Activated naive CD4-positive, alpha-beta T cell treated with anti-CD3 and anti-CD28 coated beads for 36 hours (primary cell): ENCODE data around the gene FRY. TPM values are rescaled to one million over a fixed set of nuclear protein-coding genes. Genes with fewer than 3 reads are reported as not detected.
"Not testable (repeated sequence)": the region's sequence is repeated elsewhere in the genome, so short reads cannot be mapped to it uniquely, and the experiment has no call there.

Experiments
- CTCF ChIA-PET: fragments of 350-600 bp; sonication (Branson Sonifier 250); formaldehyde crosslinking; loops from one replicate; lab custom pipeline; 2021; ENCODE audit warnings: antibody characterized with exemption; lab: Charles Lee
- DNase-seq: peaks from one replicate; pipeline ENCODE4 v3.0.0-alpha.2; 2020
- H3K27ac Mint-ChIP-seq: one replicate; pipeline ENCODE4 v1.8.0; 2021; ENCODE audit warnings: mild to moderate bottlenecking, mixed read lengths
- H3K27me3 Mint-ChIP-seq: one replicate; pipeline ENCODE4 v1.8.0; 2021; ENCODE audit warnings: low read depth, mixed read lengths
- H3K36me3 Mint-ChIP-seq: one replicate; pipeline ENCODE4 v1.8.0; 2021; ENCODE audit warnings: low read depth, mixed read lengths
- H3K4me1 Mint-ChIP-seq: one replicate; pipeline ENCODE4 v1.8.0; 2021; ENCODE audit warnings: low read depth, mixed read lengths
- H3K4me3 Mint-ChIP-seq: one replicate; pipeline ENCODE4 v1.8.0; 2021; ENCODE audit warnings: mild to moderate bottlenecking, moderate library complexity, mixed read lengths
- H3K9me3 Mint-ChIP-seq: one replicate; pipeline ENCODE4 v1.8.0; 2021; ENCODE audit warnings: mixed read lengths
- intact Hi-C: fragments of 100-400 bp; cut with micrococcal nuclease; formaldehyde crosslinking; loops from one replicate; pipeline ENCODE4 v1.15.1; 2023
- total RNA-seq, 2 experiments: library from RNA; stranded (reverse); gene quantifications; one replicate each; pipeline ENCODE4 v1.2.3, GENCODE V29; 2021

The FRY gene
- total RNA-seq = 1 to 10 TPM; 7.3 to 7.8 TPM

DNA sequence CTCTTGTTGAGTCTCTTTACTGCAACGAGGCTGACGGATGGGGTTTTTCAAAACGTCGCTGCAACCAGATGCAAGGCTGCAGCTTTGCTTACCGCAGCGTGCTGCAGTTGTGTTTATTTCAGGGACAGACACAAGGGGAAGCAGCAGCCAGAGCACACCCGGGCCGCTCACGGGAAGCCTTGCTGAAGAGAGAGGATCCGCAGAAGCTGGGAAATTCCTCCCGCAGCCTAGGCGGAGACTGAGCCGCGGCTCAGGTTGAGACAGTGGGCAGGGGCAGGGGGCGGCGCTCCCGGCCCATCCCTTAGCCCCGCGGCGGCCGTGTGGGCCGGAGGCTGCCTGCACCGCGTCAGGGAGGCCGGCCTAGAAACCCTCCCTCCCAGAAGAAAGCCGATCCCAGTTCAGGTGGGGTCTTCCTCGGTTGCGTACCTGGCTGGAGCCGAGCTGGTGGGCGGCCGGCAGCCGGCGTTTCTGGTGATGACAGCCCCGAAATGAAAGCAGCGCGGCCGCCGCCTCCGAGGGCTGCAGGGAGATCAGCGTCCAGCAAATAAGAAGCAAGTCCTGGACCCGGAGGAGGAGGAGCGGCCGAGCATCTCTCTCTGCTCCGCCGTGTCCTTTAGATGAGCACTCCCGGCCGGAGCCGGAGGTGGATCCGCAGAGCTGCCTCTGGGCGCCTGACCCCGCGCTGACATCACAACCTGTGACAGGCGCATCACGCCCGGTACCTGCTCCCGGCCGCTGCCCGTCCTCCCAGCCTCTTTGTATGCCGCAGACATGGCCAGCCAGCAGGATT lies at the start of gene FRY:
TSS of gene FRY (plus strand) at position 750 of the 790 bp plus-strand sequence. CDS start at position 772, 22 bp downstream.
- intact Hi-C loops = loop anchor here (1.0 to 10.0 kb wide), 9 partner anchors 11 to 1511 kb away; partner anchors contain the start of genes BRCA2, N4BP2L1, N4BP2L2 and ZAR1L
- Mint-ChIP-seq H3K4me3 (peak within 1 kb of the TSS; percentile 85), H3K36me3 (peaks cover 4% of the 10 kb centered on the region), H3K4me1 (peaks cover 45% of the 10 kb centered on the region), H3K9me3 (no peaks in the 10 kb centered on the region), H3K27ac (peak within 1 kb of the TSS; percentile 68), H3K27me3 (peaks cover 9% of the 10 kb centered on the region)
- CTCF ChIA-PET = interaction anchor here (0.5 to 3.9 kb wide), 6 partner anchors 12 to 134 kb away, joined by 3 to 12 read pairs (median 5); no protein-coding TSS in a partner anchor
- DNase-seq = peak; percentile 72

DNA sequence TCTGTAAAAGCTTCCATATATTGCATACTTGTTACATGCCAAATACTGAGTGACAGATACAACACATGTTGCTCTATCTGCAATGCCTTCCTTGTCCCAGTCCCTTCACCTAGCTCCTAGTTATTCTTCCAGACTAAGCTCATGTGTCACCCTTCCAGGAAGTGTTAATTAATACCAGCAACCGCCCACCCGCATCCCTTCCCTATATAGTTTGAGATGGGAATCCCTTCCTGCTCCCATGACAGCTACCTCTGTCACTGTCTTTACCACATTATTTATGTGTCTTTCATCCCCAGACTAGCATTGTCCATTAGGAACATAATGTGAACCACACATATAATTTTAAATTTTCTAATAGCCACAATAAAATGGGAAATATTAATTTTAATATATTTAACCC lies 49.5 kb upstream of the FRY start:
- intact Hi-C loops = no loop called here
- Mint-ChIP-seq H3K9me3 (no peaks in the 10 kb centered on the region), H3K4me1 (no peaks in the 10 kb centered on the region), H3K4me3 (no peak overlapping the region), H3K27me3 (peaks cover 3% of the 10 kb centered on the region), H3K36me3 (no peaks in the 10 kb centered on the region), H3K27ac (no peak overlapping the region)
- CTCF ChIA-PET = no interaction called here
- DNase-seq = no peak

DNA sequence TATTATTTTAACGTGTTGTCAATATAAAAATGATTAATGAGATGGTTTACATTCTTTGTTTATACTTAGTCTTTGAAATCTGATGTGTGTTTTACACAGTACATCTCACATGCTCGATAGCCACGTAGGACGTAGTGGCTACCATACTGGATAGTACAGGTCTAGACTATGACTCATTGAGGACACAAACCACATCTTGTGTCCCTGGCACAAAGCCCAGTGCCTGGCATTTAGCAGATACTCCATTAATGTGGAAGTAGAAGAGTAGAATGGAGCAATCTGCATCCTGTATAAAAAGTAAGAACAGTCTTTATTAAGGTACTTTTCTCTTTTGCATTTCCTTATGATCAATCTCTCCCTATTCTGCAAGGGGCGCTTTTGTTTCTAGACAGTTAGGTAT lies 49.0 kb upstream of the FRY start:
- Mint-ChIP-seq H3K4me1 (no peaks in the 10 kb centered on the region), H3K27me3 (peaks cover 3% of the 10 kb centered on the region), H3K27ac (no peak overlapping the region), H3K4me3 (no peak overlapping the region), H3K9me3 (no peaks in the 10 kb centered on the region), H3K36me3 (no peaks in the 10 kb centered on the region)
- CTCF ChIA-PET = no interaction called here
- intact Hi-C loops = no loop called here
- no peak for DNase-seq

DNA sequence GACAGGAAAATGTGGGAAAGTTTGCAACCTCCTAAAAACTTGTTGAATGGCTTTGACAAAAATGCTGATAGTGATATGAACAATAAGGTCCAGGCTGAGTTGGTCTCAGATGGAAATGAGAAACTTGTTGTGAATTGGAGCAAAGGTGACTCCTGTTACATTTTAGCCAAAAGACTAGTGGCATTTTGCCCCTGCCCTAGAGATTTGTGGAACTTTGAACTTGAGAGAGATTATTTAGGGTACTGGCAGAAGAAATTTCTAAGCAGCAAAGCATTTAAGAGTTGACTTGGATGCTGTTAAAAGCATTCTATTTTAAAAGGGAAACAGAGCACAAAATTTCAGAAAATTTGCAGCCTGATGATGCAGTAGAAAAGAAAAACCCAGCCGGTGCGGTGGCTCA lies 47.9 kb upstream of the FRY start:
- H3K36me3 Mint-ChIP-seq, intact Hi-C loops, H3K27me3 Mint-ChIP-seq, H3K27ac Mint-ChIP-seq, H3K4me1 Mint-ChIP-seq, H3K4me3 Mint-ChIP-seq, H3K9me3 Mint-ChIP-seq, DNase-seq: not testable (repeated sequence)
- CTCF ChIA-PET = interaction anchor here (1.9 kb wide), 1 partner anchor 74 kb away, joined by 6 read pairs; no protein-coding TSS in a partner anchor

DNA sequence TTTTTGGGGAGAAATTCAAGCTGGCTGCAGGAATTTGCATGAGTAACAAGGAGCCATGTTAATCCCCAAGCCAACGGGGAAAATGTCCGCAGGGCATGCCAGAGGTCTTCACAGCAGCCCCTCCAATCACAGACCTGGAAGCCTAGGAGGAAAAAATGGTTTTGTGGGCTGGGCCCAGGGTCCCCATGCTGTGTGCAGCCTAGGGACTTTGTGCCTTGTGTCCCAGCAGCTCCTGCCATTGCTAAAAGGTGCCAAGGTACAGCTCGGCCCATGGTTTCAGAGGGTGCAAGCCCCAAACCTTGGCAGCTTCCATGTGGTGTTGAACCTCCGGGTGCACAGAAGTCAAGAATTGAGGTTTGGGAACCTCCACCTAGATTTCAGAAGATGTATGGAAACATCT lies 47.2 kb upstream of the FRY start:
- H3K36me3 Mint-ChIP-seq, DNase-seq, H3K27me3 Mint-ChIP-seq, H3K27ac Mint-ChIP-seq, intact Hi-C loops, H3K9me3 Mint-ChIP-seq, H3K4me3 Mint-ChIP-seq, H3K4me1 Mint-ChIP-seq: not testable (repeated sequence)
- CTCF ChIA-PET = interaction anchor here (1.9 kb wide), 1 partner anchor 75 kb away, joined by 6 read pairs; no protein-coding TSS in a partner anchor

DNA sequence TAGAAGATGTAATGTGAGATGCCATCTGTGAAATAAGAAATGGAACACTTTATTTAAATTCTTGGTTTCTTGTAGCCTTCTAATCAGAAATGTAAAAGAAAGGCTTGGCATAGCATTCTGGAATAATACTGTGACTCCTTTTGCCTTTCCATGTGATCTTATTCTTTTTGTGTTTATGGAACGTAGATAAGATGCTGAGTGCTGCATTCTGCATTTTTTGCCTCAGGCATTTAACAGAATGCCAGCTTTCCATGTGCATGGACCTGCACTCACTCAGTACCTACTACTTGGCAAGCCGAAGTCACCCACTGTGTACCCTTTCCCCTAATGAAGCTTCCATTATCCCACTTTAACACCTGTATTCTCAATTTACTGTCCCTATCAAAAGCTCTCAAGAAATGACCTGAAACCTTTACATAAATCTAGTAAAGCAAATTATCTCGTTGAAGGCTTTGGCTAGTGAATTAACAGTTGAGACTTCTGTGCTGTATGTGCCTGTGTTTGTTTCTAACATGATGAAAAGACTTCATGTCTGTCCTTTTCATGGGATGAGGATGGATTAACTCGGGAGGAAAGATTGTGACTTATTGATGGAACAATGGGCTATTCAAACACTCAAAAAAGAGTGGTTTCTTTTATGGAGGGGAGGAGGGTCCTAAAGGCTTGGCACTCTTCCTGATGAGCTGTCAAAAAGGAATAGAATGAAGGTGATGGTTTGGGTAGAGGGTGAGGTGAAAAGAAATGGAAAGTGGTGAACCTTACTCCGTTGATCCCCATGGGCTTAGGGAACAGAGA lies 44.7 kb upstream of the FRY start:
- intact Hi-C loops = no loop called here
- no peaks in the 10 kb centered on the region for H3K9me3 Mint-ChIP-seq
- CTCF ChIA-PET = interaction anchor here (1.0 kb wide), 1 partner anchor 15 kb away, joined by 3 read pairs; no protein-coding TSS in a partner anchor
- H3K36me3 Mint-ChIP-seq = no peaks in the 10 kb centered on the region
- DNase-seq = no peak
- no peak overlapping the region for H3K27ac Mint-ChIP-seq
- peaks cover 4% of the 10 kb centered on the region for H3K27me3 Mint-ChIP-seq
- no peaks in the 10 kb centered on the region for H3K4me1 Mint-ChIP-seq
- no peak overlapping the region for H3K4me3 Mint-ChIP-seq

DNA sequence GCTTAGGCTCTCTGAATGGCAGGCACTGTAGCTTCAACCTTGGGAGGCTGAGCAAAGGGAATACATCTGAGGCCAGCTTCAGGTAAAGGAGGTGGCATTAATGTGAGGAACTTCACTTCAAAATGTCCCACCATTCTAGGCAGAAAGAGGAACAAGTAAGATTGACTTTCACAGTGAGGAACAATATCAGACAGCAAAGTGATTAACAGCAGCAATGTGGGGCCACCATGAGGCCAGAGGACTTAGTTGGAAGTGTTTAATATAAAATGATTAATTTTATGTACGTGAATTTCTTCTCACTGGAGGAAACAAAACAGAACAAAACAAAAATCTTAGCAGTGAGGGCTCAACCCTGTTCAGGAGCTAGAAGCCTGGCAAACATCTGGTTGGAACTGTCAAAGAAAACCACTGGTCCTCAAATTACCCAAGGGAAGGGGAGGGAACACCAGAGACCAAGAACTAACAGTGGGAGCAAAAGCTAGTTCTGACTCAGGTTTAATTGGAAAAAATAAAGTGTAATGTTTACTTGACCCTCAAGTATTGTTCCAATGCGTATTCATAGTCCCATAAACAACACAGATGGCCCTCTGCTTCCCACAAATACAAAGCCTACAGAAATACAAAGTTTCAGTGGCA lies 43.9 kb upstream of the FRY start:
- Mint-ChIP-seq H3K36me3 (no peaks in the 10 kb centered on the region), H3K27ac (no peak overlapping the region), H3K9me3 (no peaks in the 10 kb centered on the region), H3K27me3 (peaks cover 4% of the 10 kb centered on the region), H3K4me3 (no peak overlapping the region), H3K4me1 (no peaks in the 10 kb centered on the region)
- intact Hi-C loops = no loop called here
- no peak for DNase-seq
- CTCF ChIA-PET = interaction anchor here (0.7 kb wide), 1 partner anchor 75 kb away, joined by 3 read pairs; no protein-coding TSS in a partner anchor

DNA sequence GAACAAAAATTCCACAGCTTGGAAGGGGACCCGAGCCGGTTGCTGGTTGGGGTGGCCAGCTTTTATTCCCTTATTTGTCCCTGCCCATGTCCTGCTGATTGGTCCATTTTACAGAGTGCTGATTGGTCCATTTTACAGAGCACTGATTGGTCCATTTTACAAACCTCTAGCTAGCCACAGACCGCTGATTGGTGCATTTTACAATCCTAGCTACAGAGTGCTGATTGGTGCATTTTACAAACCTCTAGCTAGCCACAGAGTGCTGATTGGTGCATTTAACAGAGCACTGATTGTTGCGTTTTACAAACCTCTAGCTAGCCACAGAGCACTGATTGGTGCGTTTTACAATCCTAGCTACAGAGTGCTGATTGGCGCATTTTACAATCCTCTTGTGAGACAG lies 37.2 kb upstream of the FRY start:
- CTCF ChIA-PET, intact Hi-C loops, H3K9me3 Mint-ChIP-seq, H3K27ac Mint-ChIP-seq, H3K36me3 Mint-ChIP-seq, H3K4me1 Mint-ChIP-seq, H3K27me3 Mint-ChIP-seq, H3K4me3 Mint-ChIP-seq, DNase-seq: not testable (repeated sequence)

DNA sequence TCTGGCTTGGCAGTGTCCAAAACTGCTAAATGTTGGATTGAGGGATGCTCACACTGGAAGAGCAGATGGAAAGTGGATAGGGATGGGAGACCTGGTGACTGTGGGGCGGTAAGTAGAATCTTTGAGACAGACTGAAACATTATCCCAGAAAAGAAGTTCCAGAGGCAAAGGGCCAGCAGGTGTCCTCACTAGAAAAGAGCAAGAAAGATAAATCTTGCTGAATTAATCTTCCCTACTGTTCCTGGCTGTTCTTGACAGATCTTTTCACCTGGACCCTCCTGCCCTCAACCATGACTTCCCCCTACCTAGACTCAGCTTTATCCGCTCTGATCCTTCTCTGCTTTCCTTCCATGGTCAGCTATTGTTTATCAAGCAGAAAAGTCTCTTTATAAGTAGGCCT lies 35.0 kb upstream of the FRY start:
- CTCF ChIA-PET = interaction anchor here (0.6 kb wide), 1 partner anchor 68 kb away, joined by 6 read pairs; no protein-coding TSS in a partner anchor
- Mint-ChIP-seq H3K4me3 (no peak overlapping the region), H3K9me3 (no peaks in the 10 kb centered on the region), H3K4me1 (no peaks in the 10 kb centered on the region), H3K27ac (no peak overlapping the region), H3K27me3 (no peaks in the 10 kb centered on the region), H3K36me3 (no peaks in the 10 kb centered on the region)
- DNase-seq = no peak
- intact Hi-C loops = no loop called here

DNA sequence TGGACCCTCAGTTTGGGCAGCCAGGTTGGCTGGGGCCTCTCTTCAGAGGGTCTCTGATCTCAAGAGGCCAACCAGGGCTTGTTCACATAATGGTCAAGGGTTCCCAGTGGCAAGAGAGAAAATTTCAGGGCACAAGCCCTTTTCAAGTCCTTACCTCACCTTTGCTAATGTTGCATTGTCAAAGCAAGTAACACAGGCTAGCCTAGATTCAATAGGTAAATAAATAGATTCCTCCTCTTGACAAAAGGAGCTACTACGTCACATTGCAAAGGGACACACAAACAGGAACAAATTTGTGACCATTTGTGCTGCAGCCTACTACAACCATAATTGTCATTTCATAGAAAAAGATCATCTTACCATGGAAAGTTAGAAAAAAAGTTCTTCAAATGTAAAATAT lies 33.9 kb upstream of the FRY start:
- CTCF ChIA-PET = interaction anchor here (0.5 kb wide), 1 partner anchor 16 kb away, joined by 3 read pairs; no protein-coding TSS in a partner anchor
- no peaks in the 10 kb centered on the region for H3K36me3 Mint-ChIP-seq
- no peak overlapping the region for H3K27ac Mint-ChIP-seq
- H3K4me1 Mint-ChIP-seq = no peaks in the 10 kb centered on the region
- intact Hi-C loops = no loop called here
- H3K27me3 Mint-ChIP-seq = no peaks in the 10 kb centered on the region
- H3K9me3 Mint-ChIP-seq = no peaks in the 10 kb centered on the region
- DNase-seq = no peak
- H3K4me3 Mint-ChIP-seq = no peak overlapping the region

DNA sequence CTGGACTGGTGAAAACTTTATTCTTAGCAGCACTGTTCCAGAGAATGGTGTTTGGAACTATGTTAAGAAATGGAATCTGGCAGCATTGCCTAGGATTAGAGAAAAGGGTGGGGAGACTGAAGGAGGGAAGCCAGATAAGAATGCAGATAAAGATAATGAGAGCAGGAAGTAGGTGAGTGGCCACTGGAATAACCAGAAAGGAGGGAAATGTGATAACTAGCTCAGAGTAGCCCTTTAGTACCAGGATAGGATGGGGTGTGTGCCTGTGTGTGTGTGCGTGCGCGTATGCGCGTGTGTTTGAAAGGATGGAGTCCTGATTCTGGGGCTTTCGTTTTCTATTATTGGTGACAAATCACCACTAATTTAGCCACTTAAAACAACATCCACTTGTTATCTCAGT lies 33.4 kb upstream of the FRY start:
- no peak overlapping the region for H3K4me3 Mint-ChIP-seq
- no peak overlapping the region for H3K27ac Mint-ChIP-seq
- H3K4me1 Mint-ChIP-seq = no peaks in the 10 kb centered on the region
- H3K27me3 Mint-ChIP-seq = no peaks in the 10 kb centered on the region
- CTCF ChIA-PET = interaction anchor here (0.5 kb wide), 1 partner anchor 15 kb away, joined by 3 read pairs; no protein-coding TSS in a partner anchor
- intact Hi-C loops = no loop called here
- no peaks in the 10 kb centered on the region for H3K36me3 Mint-ChIP-seq
- no peaks in the 10 kb centered on the region for H3K9me3 Mint-ChIP-seq
- DNase-seq = no peak

DNA sequence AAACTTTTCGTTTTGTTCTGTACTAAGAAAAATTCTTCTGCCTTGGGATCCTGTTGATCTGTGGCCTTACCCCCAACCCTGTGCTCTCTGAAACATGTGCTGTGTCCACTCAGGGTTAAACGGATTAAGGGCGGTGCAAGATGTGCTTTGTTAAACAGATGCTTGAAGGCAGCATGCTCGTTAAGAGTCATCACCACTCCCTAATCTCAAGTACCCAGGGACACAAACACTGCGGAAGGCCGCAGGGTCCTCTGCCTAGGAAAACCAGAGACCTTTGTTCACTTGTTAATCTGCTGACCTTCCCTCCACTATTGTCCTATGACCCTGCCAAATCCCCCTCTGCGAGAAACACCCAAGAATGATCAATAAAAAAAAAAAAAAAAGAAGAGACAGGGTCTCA lies 30.8 kb upstream of the FRY start:
- H3K4me3 Mint-ChIP-seq, DNase-seq, H3K4me1 Mint-ChIP-seq, H3K27ac Mint-ChIP-seq, H3K27me3 Mint-ChIP-seq, H3K36me3 Mint-ChIP-seq, H3K9me3 Mint-ChIP-seq: not testable (repeated sequence)
- CTCF ChIA-PET = interaction anchor here (0.8 to 1.6 kb wide), 3 partner anchors 9 to 246 kb away, joined by 3 to 10 read pairs (median 3); no protein-coding TSS in a partner anchor
- intact Hi-C loops = loop anchor here (1.0 kb wide), 1 partner anchor 310 kb away; no protein-coding TSS in a partner anchor
